Measurements from ENCODE around the gene SFTPB.

DNA sequence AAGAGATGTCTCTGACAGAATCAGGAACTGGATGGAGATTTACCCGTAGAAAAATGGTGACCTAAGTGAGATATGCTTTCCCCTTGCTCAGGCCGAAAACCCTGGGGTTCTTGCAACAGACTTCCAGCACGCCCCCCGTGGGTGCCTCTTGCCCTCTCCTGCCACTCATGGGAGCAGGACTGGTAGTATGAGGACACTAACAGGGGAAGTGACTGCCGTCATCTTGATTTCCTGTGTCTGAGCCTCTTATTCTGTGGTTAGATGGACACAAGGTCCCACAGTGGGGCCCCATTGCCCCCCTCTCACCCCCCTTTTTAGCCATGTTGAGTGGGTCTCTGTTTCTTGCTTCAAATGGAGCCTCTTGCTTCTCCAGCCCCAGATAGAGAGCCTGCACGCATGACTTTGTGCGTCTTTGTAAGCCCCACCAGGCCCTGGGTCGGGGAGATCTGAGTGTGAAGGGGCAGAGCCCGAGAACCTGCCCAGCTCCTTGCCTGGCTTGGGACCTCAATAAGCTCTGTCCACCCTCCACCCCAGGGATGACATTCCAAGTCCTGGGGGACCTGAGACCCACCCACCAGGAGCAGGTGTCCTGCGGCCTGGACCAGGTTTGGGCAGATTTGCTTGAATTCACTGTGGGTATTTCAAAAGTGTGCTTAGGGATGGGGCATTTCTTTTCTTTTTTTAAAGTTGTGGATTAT, 38.7 kb upstream of the SFTPB start:
- no peak for TF ChIP-seq CTCF (IDR thresholded peaks at IDR 0.05; ENCODE audit: poor library complexity)
- TF ChIP-seq EZH2phosphoT487 (IDR thresholded peaks at IDR 0.05; ENCODE audit: low read depth, severe bottlenecking, unreplicated experiment), result no peak
